ENCODE data around the gene AP5B1.

GRCh38 chr11:65790104-65790901, 9.5 kb upstream of the AP5B1 start:
- TF ChIP-seq, protein P1, sequence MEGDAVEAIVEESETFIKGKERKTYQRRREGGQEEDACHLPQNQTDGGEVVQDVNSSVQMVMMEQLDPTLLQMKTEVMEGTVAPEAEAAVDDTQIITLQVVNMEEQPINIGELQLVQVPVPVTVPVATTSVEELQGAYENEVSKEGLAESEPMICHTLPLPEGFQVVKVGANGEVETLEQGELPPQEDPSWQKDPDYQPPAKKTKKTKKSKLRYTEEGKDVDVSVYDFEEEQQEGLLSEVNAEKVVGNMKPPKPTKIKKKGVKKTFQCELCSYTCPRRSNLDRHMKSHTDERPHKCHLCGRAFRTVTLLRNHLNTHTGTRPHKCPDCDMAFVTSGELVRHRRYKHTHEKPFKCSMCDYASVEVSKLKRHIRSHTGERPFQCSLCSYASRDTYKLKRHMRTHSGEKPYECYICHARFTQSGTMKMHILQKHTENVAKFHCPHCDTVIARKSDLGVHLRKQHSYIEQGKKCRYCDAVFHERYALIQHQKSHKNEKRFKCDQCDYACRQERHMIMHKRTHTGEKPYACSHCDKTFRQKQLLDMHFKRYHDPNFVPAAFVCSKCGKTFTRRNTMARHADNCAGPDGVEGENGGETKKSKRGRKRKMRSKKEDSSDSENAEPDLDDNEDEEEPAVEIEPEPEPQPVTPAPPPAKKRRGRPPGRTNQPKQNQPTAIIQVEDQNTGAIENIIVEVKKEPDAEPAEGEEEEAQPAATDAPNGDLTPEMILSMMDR (IDR thresholded peaks at IDR 0.05; ENCODE audit: low read length), result no peak
- no peak for TF ChIP-seq EZH2 (IDR thresholded peaks at IDR 0.05; ENCODE audit: borderline replicate concordance, low read length)

All from OCI-LY1 (cell line).